Thyroid gland (tissue), 4 donors: ENCODE measurements around the gene OSBPL5. TPM values are rescaled to one million over a fixed set of nuclear protein-coding genes. Genes with fewer than 3 reads are reported as not detected.

Experiments
- DNase-seq, 2 donors: peaks; one replicate each; pipeline ENCODE4 v3.0.0-alpha.2; 2019
- H3K27ac ChIP-seq, 3 donors: fragments of 200-600 bp; sonication (generic); 1 replicate in 2 of 3; 2 replicates in 1 of 3; pipeline ENCODE4 v1.5.1; 2016 to 2019; ENCODE audit warnings: mild to moderate bottlenecking in 1 of 3, moderate library complexity in 1 of 3
- H3K27me3 ChIP-seq: fragments of 200-600 bp; sonication (generic); one replicate; pipeline ENCODE4 v1.5.1; 2019
- H3K36me3 ChIP-seq, 2 donors: fragments of 200-600 bp; sonication (generic); one replicate each; pipeline ENCODE4 v1.5.1; 2016 to 2019
- H3K4me1 ChIP-seq, 2 donors: fragments of 200-600 bp; sonication (generic); one replicate each; pipeline ENCODE4 v1.5.1; 2017 to 2019
- H3K4me3 ChIP-seq, 3 donors: fragments of 200-600 bp; sonication (generic); replicated peaks in 1 of 3; 1 replicate in 2 of 3; 2 replicates in 1 of 3; pipeline ENCODE4 v1.5.1; 2016; ENCODE audit warnings: mild to moderate bottlenecking in 1 of 3
- H3K9me3 ChIP-seq: fragments of 200-600 bp; sonication (generic); one replicate; pipeline ENCODE4 v1.5.1; 2017
- POLR2A ChIP-seq, 2 donors: fragments of 450-650 bp; IDR thresholded peaks; one replicate each; pipeline ENCODE4 v1.6.1; 2017; ENCODE audit warnings: antibody characterized with exemption in 2 of 2, mild to moderate bottlenecking in 2 of 2, moderate library complexity in 1 of 2
- WGBS, 2 donors: methylation state at CpG; one replicate each; pipeline ENCODE4 v1.1.5; 2017; 5-methylcytosine and 5-hydroxymethylcytosine counted together
- intact Hi-C: fragments of 100-400 bp; cut with DNase I; formaldehyde crosslinking; loops from one replicate; pipeline ENCODE4 v1.15.1; 2023
- total RNA-seq, 4 donors: library from RNA; depleted of rRNA; stranded (reverse); fragments of >200 nt; gene quantifications; one replicate each; pipeline ENCODE4 v1.2.3, GENCODE V29; 2016
- TF ChIP-seq, protein P1 (sequence below), 6 experiments: fragments of 200-600 bp in 3 of 6; fragments of 450-650 bp in 3 of 6; sonication (generic) in 3 of 6; IDR thresholded peaks; one replicate each; pipeline ENCODE4 v1.5.1; 2016 to 2019; ENCODE audit warnings: antibody characterized with exemption in 6 of 6, mild to moderate bottlenecking in 2 of 6, inconsistent platforms in 1 of 6, moderate library complexity in 1 of 6

The OSBPL5 gene
- total RNA-seq, 4 donors from 2014 or later: 24.2 to 46.7 (median 34.4) TPM

GRCh38 chr11:3050386-3051195 lies 114.5 kb downstream of the OSBPL5 start:
- H3K27me3 ChIP-seq: no peaks in the 10 kb centered on the region
- no peak for TF ChIP-seq POLR2A (IDR thresholded peaks at IDR 0.05)
- TF ChIP-seq, protein P1, sequence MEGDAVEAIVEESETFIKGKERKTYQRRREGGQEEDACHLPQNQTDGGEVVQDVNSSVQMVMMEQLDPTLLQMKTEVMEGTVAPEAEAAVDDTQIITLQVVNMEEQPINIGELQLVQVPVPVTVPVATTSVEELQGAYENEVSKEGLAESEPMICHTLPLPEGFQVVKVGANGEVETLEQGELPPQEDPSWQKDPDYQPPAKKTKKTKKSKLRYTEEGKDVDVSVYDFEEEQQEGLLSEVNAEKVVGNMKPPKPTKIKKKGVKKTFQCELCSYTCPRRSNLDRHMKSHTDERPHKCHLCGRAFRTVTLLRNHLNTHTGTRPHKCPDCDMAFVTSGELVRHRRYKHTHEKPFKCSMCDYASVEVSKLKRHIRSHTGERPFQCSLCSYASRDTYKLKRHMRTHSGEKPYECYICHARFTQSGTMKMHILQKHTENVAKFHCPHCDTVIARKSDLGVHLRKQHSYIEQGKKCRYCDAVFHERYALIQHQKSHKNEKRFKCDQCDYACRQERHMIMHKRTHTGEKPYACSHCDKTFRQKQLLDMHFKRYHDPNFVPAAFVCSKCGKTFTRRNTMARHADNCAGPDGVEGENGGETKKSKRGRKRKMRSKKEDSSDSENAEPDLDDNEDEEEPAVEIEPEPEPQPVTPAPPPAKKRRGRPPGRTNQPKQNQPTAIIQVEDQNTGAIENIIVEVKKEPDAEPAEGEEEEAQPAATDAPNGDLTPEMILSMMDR (IDR thresholded peaks at IDR 0.05): no peak
- peaks cover 11 to 36% of the 10 kb centered on the region in 2 donors for H3K4me1 ChIP-seq
- intact Hi-C loops: no loop called here
- H3K9me3 ChIP-seq: no peaks in the 10 kb centered on the region
- H3K27ac ChIP-seq: peak overlapping the region in 2 of 3 donors; percentile 7 to 52
- no peak for DNase-seq
- 93 to 94% methylated on average over 18 of the region's 18 CpGs for WGBS, 2 donors
- H3K4me3 ChIP-seq: no peak overlapping the region
- H3K36me3 ChIP-seq: peaks cover 0 to 4% of the 10 kb centered on the region in 2 donors

DNA sequence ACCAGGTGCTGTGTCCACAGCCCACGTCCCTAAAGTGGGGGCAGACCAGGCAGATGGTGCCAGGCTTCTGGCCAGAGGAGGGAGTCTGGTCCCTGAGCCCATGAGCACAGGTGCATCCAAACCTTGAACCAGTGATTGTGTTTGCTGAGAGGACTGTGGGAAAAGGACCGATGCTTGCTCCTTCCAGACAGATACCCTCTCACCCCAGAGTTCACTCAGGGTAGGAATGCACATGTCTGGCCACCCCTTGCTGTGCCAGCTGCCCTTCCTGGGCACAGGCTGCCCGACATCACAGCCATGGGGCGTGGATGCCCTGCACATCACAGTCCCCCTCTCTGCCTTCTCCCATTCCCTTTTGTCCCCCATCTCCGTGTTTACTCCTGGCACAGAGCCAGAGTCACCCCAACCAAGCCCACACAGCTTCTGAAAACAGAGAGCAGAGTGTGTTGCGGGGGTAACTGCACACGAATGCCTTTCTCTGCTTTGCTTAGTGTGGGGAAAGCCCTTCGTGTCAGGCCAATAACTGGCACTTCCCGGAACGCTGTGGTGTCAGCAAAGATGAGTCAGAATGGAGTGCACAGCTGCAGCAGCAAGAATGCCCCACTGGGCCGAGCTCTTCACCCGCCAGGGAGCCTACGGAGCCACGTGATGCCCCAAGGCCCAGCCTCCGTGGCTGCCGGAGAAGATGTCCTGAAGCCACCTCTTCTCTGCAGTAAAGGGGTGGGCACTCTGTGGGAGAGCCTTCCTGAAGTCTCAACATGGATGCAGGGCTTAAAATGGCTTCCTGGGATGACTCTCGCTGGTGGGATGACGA lies 115.5 kb downstream of the OSBPL5 start:
- no peak for TF ChIP-seq POLR2A (IDR thresholded peaks at IDR 0.05)
- TF ChIP-seq, protein P1 (IDR thresholded peaks at IDR 0.05): peak in 2 of 6 experiments; percentile 16 to 27
- WGBS, 2 donors: 57 to 78% methylated on average over 17 to 18 of the region's 18 CpGs
- Histone ChIP-seq H3K36me3 (peaks cover 0 to 4% of the 10 kb centered on the region in 2 donors), H3K27me3 (no peaks in the 10 kb centered on the region), H3K9me3 (no peaks in the 10 kb centered on the region), H3K4me3 (no peak overlapping the region), H3K27ac (peak overlapping the region in 2 of 3 donors; percentile 7 to 52), H3K4me1 (peaks cover 15 to 34% of the 10 kb centered on the region in 2 donors)
- DNase-seq: peak; percentile 35 to 48
- intact Hi-C loops: no loop called here

- 90 to 96% methylated on average over 10 to 13 of the region's 16 CpGs for WGBS, 2 donors
- no peaks in the 10 kb centered on the region for H3K27me3 ChIP-seq
- intact Hi-C loops: no loop called here
- no peak for DNase-seq
- TF ChIP-seq, protein P1 (IDR thresholded peaks at IDR 0.05): no peak
- no peak for TF ChIP-seq POLR2A (IDR thresholded peaks at IDR 0.05)
- H3K4me1 ChIP-seq: peaks cover 34 to 54% of the 10 kb centered on the region in 2 donors
- H3K9me3 ChIP-seq: no peaks in the 10 kb centered on the region
- no peaks in the 10 kb centered on the region for H3K36me3 ChIP-seq
- no peak overlapping the region for H3K27ac ChIP-seq
- H3K4me3 ChIP-seq: no peak overlapping the region
These were observed 117.5 kb downstream of the OSBPL5 start for GRCh38 chr11:3047637-3048036.

GRCh38 chr11:3046641-3047040 lies 118.5 kb downstream of the OSBPL5 start:
- no peak overlapping the region for H3K4me3 ChIP-seq
- no peaks in the 10 kb centered on the region for H3K27me3 ChIP-seq
- no peaks in the 10 kb centered on the region for H3K36me3 ChIP-seq
- TF ChIP-seq POLR2A (IDR thresholded peaks at IDR 0.05): no peak
- TF ChIP-seq, protein P1 (IDR thresholded peaks at IDR 0.05): no peak
- H3K4me1 ChIP-seq: peaks cover 38 to 64% of the 10 kb centered on the region in 2 donors
- no peak overlapping the region for H3K27ac ChIP-seq
- intact Hi-C loops: no loop called here
- no peaks in the 10 kb centered on the region for H3K9me3 ChIP-seq
- 92 to 97% methylated on average over 8 of the region's 8 CpGs for WGBS, 2 donors
- no peak for DNase-seq
